Sigmoid colon (tissue), 7 donors: Measurements from ENCODE around the gene SLC7A7. TPM values are rescaled to one million over a fixed set of nuclear protein-coding genes. Genes with fewer than 3 reads are reported as not detected.
"Not testable (repeated sequence)": the region's sequence is repeated elsewhere in the genome, so short reads cannot be mapped to it uniquely, and the experiment has no call there.

Experiments used
- DNase-seq: peaks from one replicate; pipeline ENCODE4 v3.0.0-alpha.2; 2019
- H3K27ac ChIP-seq, 4 donors: fragments of 200-600 bp; sonication (generic); one replicate each; pipeline ENCODE4 v1.5.1; 2016 to 2019; ENCODE audit warnings: mild to moderate bottlenecking in 1 of 4
- H3K27me3 ChIP-seq, 3 donors: fragments of 200-600 bp; sonication (generic); one replicate each; pipeline ENCODE4 v1.5.1; 2019; ENCODE audit warnings: mild to moderate bottlenecking in 1 of 3
- H3K36me3 ChIP-seq, 4 donors: fragments of 200-600 bp; sonication (generic); one replicate each; pipeline ENCODE4 v1.5.1; 2016 to 2019
- H3K4me1 ChIP-seq, 4 donors: fragments of 200-600 bp; sonication (generic); one replicate each; pipeline ENCODE4 v1.5.1; 2017 to 2019
- H3K4me3 ChIP-seq, 4 donors: fragments of 200-600 bp; sonication (generic); one replicate each; pipeline ENCODE4 v1.5.1; 2017 to 2019; ENCODE audit warnings: mild to moderate bottlenecking in 2 of 4, moderate library complexity in 1 of 4
- H3K9me3 ChIP-seq, 4 donors: fragments of 200-600 bp in 3 of 4; sonication (generic) in 3 of 4; one replicate each; pipeline versions ENCODE4 v1.5.1 to v1.6.1; 2013 to 2019
- CTCF ChIP-seq, 4 experiments: fragments of 450-650 bp in 3 of 4; fragments of 200-600 bp in 1 of 4; IDR thresholded peaks; one replicate each; pipeline ENCODE4 v1.5.1; 2016 to 2019; ENCODE audit warnings: antibody characterized with exemption in 4 of 4, mild to moderate bottlenecking in 3 of 4, moderate library complexity in 2 of 4
- EP300 ChIP-seq, 4 donors: sonication (generic); formaldehyde crosslinking; IDR thresholded peaks; one replicate each; pipeline ENCODE4 v1.6.1; 2017; ENCODE audit warnings: antibody characterized with exemption in 4 of 4
- POLR2A ChIP-seq, 2 donors: fragments of 450-650 bp; IDR thresholded peaks; one replicate each; pipeline ENCODE4 v1.6.1; 2016; ENCODE audit warnings: antibody characterized with exemption in 2 of 2, mild to moderate bottlenecking in 2 of 2, moderate library complexity in 2 of 2
- POLR2AphosphoS5 ChIP-seq, 4 donors: sonication (generic); formaldehyde crosslinking; IDR thresholded peaks; one replicate each; pipeline ENCODE4 v1.6.1; 2017; ENCODE audit warnings: antibody characterized with exemption in 4 of 4
- WGBS, 2 donors: extraction: QIAGEN DNeasy Blood & Tissue Kit; methylation state at CpG; one replicate each; pipeline ENCODE4 v1.1.7; 2013; 5-methylcytosine and 5-hydroxymethylcytosine counted together
- intact Hi-C: fragments of 100-400 bp; cut with DNase I; formaldehyde crosslinking; loops from one replicate; pipeline ENCODE4 v1.15.1; 2023
- polyA plus RNA-seq, 3 donors: library from polyadenylated mRNA; stranded (reverse); fragments of 200-250 nt; gene quantifications; one replicate each; pipeline ENCODE4 v1.2.3, GENCODE V29; 2013
- total RNA-seq, 4 donors: library from RNA; depleted of rRNA; stranded (reverse); fragments of >200 nt; gene quantifications; one replicate each; pipeline ENCODE4 v1.1.0, GENCODE V29; 2016
- donor health status: healthy with polysubstance abuse.
- donor health status: Bipolar disorder and iron deficiency.
- donor health status: healthy.

Gene SLC7A7
- total and polyA plus RNA-seq, 7 donors: 15.6 to 23.5 (median 16.4) TPM

- peak; percentile 94 for DNase-seq
- Histone ChIP-seq H3K9me3 (no peaks in the 10 kb centered on the region), H3K36me3 (peaks cover 5 to 26% (median 15%) of the 10 kb centered on the region in 4 donors), H3K4me3 (peak within 1 kb of the TSS; percentile 95 to 98 (median 97)), H3K27me3 (no peaks in the 10 kb centered on the region), H3K27ac (peak within 1 kb of the TSS; percentile 97 to 100 (median 98)), H3K4me1 (peaks cover 0 to 43% (median 37%) of the 10 kb centered on the region in 4 donors)
- peak; percentile 89 to 95 (median 92) for TF ChIP-seq POLR2AphosphoS5 (IDR thresholded peaks at IDR 0.05)
- peak; percentile 28 to 53 (median 46) for TF ChIP-seq CTCF (IDR thresholded peaks at IDR 0.05)
- TF ChIP-seq EP300 (IDR thresholded peaks at IDR 0.05): no peak
- TF ChIP-seq POLR2A (IDR thresholded peaks at IDR 0.05): peak; percentile 75 to 90
- 4 to 11% methylated on average over 46 of the region's 46 CpGs for WGBS, 2 donors
- intact Hi-C loops: loop anchor here (1.0 to 5.0 kb wide), 2 partner anchors 15 to 36 kb away; partner anchors contain the start of gene LRP10
Observed at GRCh38 chr14:22836301-22837113, 21.3 kb upstream of the SLC7A7 start, which contains the start of gene MMP14. MMP14 (plus strand) TSS chr14:22836585; CDS start chr14:22836818, 233 bp downstream.

GRCh38 chr14:22835505-22835904 lies 20.3 kb upstream of the SLC7A7 start:
- H3K4me1 ChIP-seq: peaks cover 0 to 37% (median 30%) of the 10 kb centered on the region in 4 donors
- no peak overlapping the region for H3K4me3 ChIP-seq
- intact Hi-C loops: loop anchor here (5.0 kb wide), 1 partner anchor 37 kb away; the partner anchor contains the start of gene LRP10
- no peak for DNase-seq
- no peak for TF ChIP-seq POLR2AphosphoS5 (IDR thresholded peaks at IDR 0.05)
- TF ChIP-seq CTCF (IDR thresholded peaks at IDR 0.05): no peak
- TF ChIP-seq POLR2A (IDR thresholded peaks at IDR 0.05): no peak
- TF ChIP-seq EP300 (IDR thresholded peaks at IDR 0.05): no peak
- peak overlapping the region; percentile 97 to 100 (median 98) for H3K27ac ChIP-seq
- 88 to 90% methylated on average over 3 of the region's 3 CpGs for WGBS, 2 donors
- H3K9me3 ChIP-seq: no peaks in the 10 kb centered on the region
- peaks cover 0 to 20% (median 9%) of the 10 kb centered on the region in 4 donors for H3K36me3 ChIP-seq
- no peaks in the 10 kb centered on the region for H3K27me3 ChIP-seq

- Histone ChIP-seq H3K36me3 (peaks cover 0 to 20% (median 9%) of the 10 kb centered on the region in 4 donors), H3K27ac (peak overlapping the region in 3 of 4 donors; percentile 77 to 86 (median 79)), H3K4me3 (peak overlapping the region; percentile 64 to 80 (median 74)), H3K9me3 (no peaks in the 10 kb centered on the region), H3K27me3 (no peaks in the 10 kb centered on the region), H3K4me1 (peaks cover 0 to 14% (median 10%) of the 10 kb centered on the region in 4 donors)
- 23 to 27% methylated on average over 3 of the region's 3 CpGs for WGBS, 2 donors
- intact Hi-C loops: no loop called here
- no peak for TF ChIP-seq POLR2AphosphoS5 (IDR thresholded peaks at IDR 0.05)
- TF ChIP-seq CTCF (IDR thresholded peaks at IDR 0.05): no peak
- TF ChIP-seq EP300 (IDR thresholded peaks at IDR 0.05): no peak
- no peak for TF ChIP-seq POLR2A (IDR thresholded peaks at IDR 0.05)
- no peak for DNase-seq
Observed at GRCh38 chr14:22830443-22831010, 15.3 kb upstream of the SLC7A7 start.

GRCh38 chr14:22829661-22830442 lies 14.6 kb upstream of the SLC7A7 start, which contains the start of gene MRPL52:
MRPL52 (plus strand) TSS chr14:22829887; CDS start chr14:22829913, 26 bp downstream.
- Histone ChIP-seq H3K9me3 (no peaks in the 10 kb centered on the region), H3K4me1 (peaks cover 0 to 14% (median 12%) of the 10 kb centered on the region in 4 donors), H3K36me3 (peaks cover 0 to 17% (median 8%) of the 10 kb centered on the region in 4 donors), H3K27me3 (no peaks in the 10 kb centered on the region), H3K27ac (peak within 1 kb of the TSS; percentile 77 to 86 (median 80)), H3K4me3 (peak within 1 kb of the TSS; percentile 64 to 80 (median 74))
- no peak for TF ChIP-seq POLR2A (IDR thresholded peaks at IDR 0.05)
- TF ChIP-seq POLR2AphosphoS5 (IDR thresholded peaks at IDR 0.05): peak in 3 of 4 donors; percentile 40 to 63 (median 44)
- WGBS, 2 donors: 0% methylated on average over 41 of the region's 41 CpGs
- peak; percentile 94 for DNase-seq
- intact Hi-C loops: no loop called here

GRCh38 chr14:22829076-22829660 lies 13.9 kb upstream of the SLC7A7 start:
- peaks cover 0 to 15% (median 14%) of the 10 kb centered on the region in 4 donors for H3K4me1 ChIP-seq
- DNase-seq, intact Hi-C loops, H3K27me3 ChIP-seq, H3K9me3 ChIP-seq: not testable (repeated sequence)
- WGBS, 2 donors: 85 to 87% methylated on average over 12 of the region's 12 CpGs
- H3K4me3 ChIP-seq: peak overlapping the region; percentile 64 to 80 (median 74)
- H3K36me3 ChIP-seq: peaks cover 0 to 11% (median 7%) of the 10 kb centered on the region in 4 donors
- H3K27ac ChIP-seq: peak overlapping the region; percentile 77 to 86 (median 80)
